Measurements from ENCODE around the gene RANBP10. TPM values are rescaled to one million over a fixed set of nuclear protein-coding genes. Genes with fewer than 3 reads are reported as not detected.

RANBP10 gene
- total RNA-seq, 2 experiments from 2014 or later: 23.1 to 23.2 TPM

- Mint-ChIP-seq H3K27ac (no peak overlapping the region), H3K4me3 (no peak overlapping the region), H3K9me3 (no peaks in the 10 kb centered on the region), H3K27me3 (no peaks in the 10 kb centered on the region), H3K4me1 (peaks cover 2% of the 10 kb centered on the region), H3K36me3 (peaks cover 14% of the 10 kb centered on the region)
- no peak for DNase-seq
- ATAC-seq (ENCODE audit: low read depth): no peak
- POLR2A ChIA-PET: interaction anchor here (0.7 kb wide), 1 partner anchor 176 kb away, joined by 4 read pairs; no protein-coding TSS in a partner anchor
Measured at GRCh38 chr16:67740391-67740790, 66.0 kb downstream of the RANBP10 start.

- peaks cover 7% of the 10 kb centered on the region for H3K36me3 Mint-ChIP-seq
- H3K27ac Mint-ChIP-seq: no peak overlapping the region
- DNase-seq (no peak), ATAC-seq (ENCODE audit: low read depth) (no peak)
- no peak overlapping the region for H3K4me3 Mint-ChIP-seq
- no peaks in the 10 kb centered on the region for H3K9me3 Mint-ChIP-seq
- H3K27me3 Mint-ChIP-seq: no peaks in the 10 kb centered on the region
- H3K4me1 Mint-ChIP-seq: peaks cover 2% of the 10 kb centered on the region
- POLR2A ChIA-PET: no interaction called here
Measured at GRCh38 chr16:67736858-67737257, 69.5 kb downstream of the RANBP10 start.

GRCh38 chr16:67734731-67735201 is 71.6 kb downstream of the RANBP10 start:
- no peaks in the 10 kb centered on the region for H3K9me3 Mint-ChIP-seq
- ATAC-seq (ENCODE audit: low read depth): no peak
- H3K4me3 Mint-ChIP-seq: no peak overlapping the region
- peaks cover 4% of the 10 kb centered on the region for H3K36me3 Mint-ChIP-seq
- POLR2A ChIA-PET: no interaction called here
- no peaks in the 10 kb centered on the region for H3K27me3 Mint-ChIP-seq
- DNase-seq: no peak
- peaks cover 2% of the 10 kb centered on the region for H3K4me1 Mint-ChIP-seq
- H3K27ac Mint-ChIP-seq: no peak overlapping the region

GRCh38 chr16:67733734-67734470 is 72.5 kb downstream of the RANBP10 start:
- Mint-ChIP-seq H3K27ac (no peak overlapping the region), H3K36me3 (peaks cover 6% of the 10 kb centered on the region), H3K27me3 (no peaks in the 10 kb centered on the region), H3K4me1 (peaks cover 2% of the 10 kb centered on the region), H3K4me3 (no peak overlapping the region), H3K9me3 (no peaks in the 10 kb centered on the region)
- ATAC-seq (ENCODE audit: low read depth) (no peak), DNase-seq (no peak)
- POLR2A ChIA-PET: no interaction called here

- ATAC-seq (ENCODE audit: low read depth): no peak
- H3K27me3 Mint-ChIP-seq: no peaks in the 10 kb centered on the region
- H3K4me3 Mint-ChIP-seq: no peak overlapping the region
- DNase-seq: no peak
- H3K4me1 Mint-ChIP-seq: peaks cover 2% of the 10 kb centered on the region
- H3K9me3 Mint-ChIP-seq: no peaks in the 10 kb centered on the region
- H3K36me3 Mint-ChIP-seq: peaks cover 8% of the 10 kb centered on the region
- H3K27ac Mint-ChIP-seq: no peak overlapping the region
- POLR2A ChIA-PET: no interaction called here
Measured at GRCh38 chr16:67731753-67732095, 74.6 kb downstream of the RANBP10 start.

GRCh38 chr16:67731071-67731752 is 75.1 kb downstream of the RANBP10 start:
- no peaks in the 10 kb centered on the region for H3K27me3 Mint-ChIP-seq
- no peak for ATAC-seq (ENCODE audit: low read depth)
- DNase-seq: no peak
- H3K4me1 Mint-ChIP-seq: peaks cover 2% of the 10 kb centered on the region
- H3K27ac Mint-ChIP-seq: no peak overlapping the region
- H3K36me3 Mint-ChIP-seq: peaks cover 7% of the 10 kb centered on the region
- no peak overlapping the region for H3K4me3 Mint-ChIP-seq
- H3K9me3 Mint-ChIP-seq: no peaks in the 10 kb centered on the region
- POLR2A ChIA-PET: no interaction called here

GRCh38 chr16:67730326-67730725 is 76.0 kb downstream of the RANBP10 start:
- ATAC-seq (ENCODE audit: low read depth): no peak
- POLR2A ChIA-PET: no interaction called here
- peaks cover 7% of the 10 kb centered on the region for H3K36me3 Mint-ChIP-seq

GRCh38 chr16:67729636-67730248 is 76.6 kb downstream of the RANBP10 start:
- H3K9me3 Mint-ChIP-seq: no peaks in the 10 kb centered on the region
- POLR2A ChIA-PET: interaction anchor here (1.6 kb wide), 1 partner anchor 11 kb away, joined by 3 read pairs; the partner anchor contains the start of gene GFOD2
- no peak for DNase-seq
- H3K27ac Mint-ChIP-seq: no peak overlapping the region
- no peaks in the 10 kb centered on the region for H3K27me3 Mint-ChIP-seq
- ATAC-seq (ENCODE audit: low read depth): no peak
- no peak overlapping the region for H3K4me3 Mint-ChIP-seq
- no peaks in the 10 kb centered on the region for H3K4me1 Mint-ChIP-seq
- H3K36me3 Mint-ChIP-seq: peaks cover 7% of the 10 kb centered on the region

More at GRCh38 chr16:67730326-67730725, 76.0 kb downstream of the RANBP10 start:
- H3K27me3 Mint-ChIP-seq: no peaks in the 10 kb centered on the region
- H3K9me3 Mint-ChIP-seq: no peaks in the 10 kb centered on the region
- no peaks in the 10 kb centered on the region for H3K4me1 Mint-ChIP-seq
- no peak for DNase-seq
- no peak overlapping the region for H3K27ac Mint-ChIP-seq
- H3K4me3 Mint-ChIP-seq: no peak overlapping the region

- no peak overlapping the region for H3K4me3 Mint-ChIP-seq
- H3K9me3 Mint-ChIP-seq: no peaks in the 10 kb centered on the region
- H3K4me1 Mint-ChIP-seq: peaks cover 2% of the 10 kb centered on the region
- H3K36me3 Mint-ChIP-seq: peaks cover 7% of the 10 kb centered on the region
- DNase-seq: no peak
- no peaks in the 10 kb centered on the region for H3K27me3 Mint-ChIP-seq
- no peak for ATAC-seq (ENCODE audit: low read depth)
- POLR2A ChIA-PET: interaction anchor here (1.0 to 1.6 kb wide), 2 partner anchors 9 to 10 kb away, joined by 3 to 4 read pairs; partner anchors contain the start of gene GFOD2
- H3K27ac Mint-ChIP-seq: no peak overlapping the region
Measured at GRCh38 chr16:67727521-67728485, 78.6 kb downstream of the RANBP10 start.

- ATAC-seq (ENCODE audit: low read depth) (no peak), DNase-seq (no peak)
- Mint-ChIP-seq H3K27me3 (no peaks in the 10 kb centered on the region), H3K27ac (no peak overlapping the region), H3K4me3 (no peak overlapping the region), H3K36me3 (peaks cover 7% of the 10 kb centered on the region), H3K9me3 (no peaks in the 10 kb centered on the region), H3K4me1 (peaks cover 2% of the 10 kb centered on the region)
- POLR2A ChIA-PET: interaction anchor here (0.5 to 0.6 kb wide), 2 partner anchors 47 to 67 kb away, joined by 3 read pairs; partner anchors contain the start of gene ACD
Measured at GRCh38 chr16:67726106-67727034, 80.0 kb downstream of the RANBP10 start.

GRCh38 chr16:67723911-67724305 is 82.5 kb downstream of the RANBP10 start:
- no peaks in the 10 kb centered on the region for H3K27me3 Mint-ChIP-seq
- no peaks in the 10 kb centered on the region for H3K9me3 Mint-ChIP-seq
- no peak overlapping the region for H3K4me3 Mint-ChIP-seq
- ATAC-seq (ENCODE audit: low read depth) (no peak), DNase-seq (no peak)
- H3K36me3 Mint-ChIP-seq: peaks cover 3% of the 10 kb centered on the region
- peaks cover 14% of the 10 kb centered on the region for H3K4me1 Mint-ChIP-seq
- no peak overlapping the region for H3K27ac Mint-ChIP-seq
- POLR2A ChIA-PET: no interaction called here
